Suprapubic skin (tissue), 3 donors: ENCODE results near the gene CCNE1.

ENCODE experiments used
- POLR2A ChIP-seq, 2 donors: fragments of 450-650 bp; IDR thresholded peaks; one replicate each; pipeline ENCODE4 v1.6.1; 2017; ENCODE audit warnings: antibody characterized with exemption in 2 of 2, mild to moderate bottlenecking in 2 of 2, moderate library complexity in 2 of 2
- TF ChIP-seq, protein P1 (sequence below), 2 donors: fragments of 200-600 bp in 1 of 2; fragments of 450-650 bp in 1 of 2; sonication (generic) in 1 of 2; IDR thresholded peaks; one replicate each; pipeline ENCODE4 v1.5.1; 2016 to 2019; ENCODE audit warnings: antibody characterized with exemption in 2 of 2, mild to moderate bottlenecking in 1 of 2, moderate library complexity in 1 of 2

DNA sequence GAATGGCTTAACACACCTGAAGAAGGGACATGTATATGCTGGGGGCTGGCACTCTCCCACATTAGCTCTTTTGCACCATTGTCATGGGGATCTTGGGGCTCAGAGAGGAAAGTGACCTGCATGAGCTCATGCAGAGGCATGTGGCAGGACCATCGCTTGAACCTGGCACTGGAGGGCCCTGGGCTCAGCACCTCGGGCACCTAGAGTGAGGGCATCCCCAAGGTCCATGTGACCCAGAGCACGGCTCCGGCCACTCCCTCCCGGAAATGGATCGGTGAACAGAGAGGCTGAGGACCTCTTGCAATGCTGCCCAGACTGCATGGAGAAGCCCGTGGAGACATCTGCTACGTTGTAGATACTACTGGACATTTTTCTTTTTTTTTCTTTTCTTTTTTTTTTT is 38.6 kb upstream of the CCNE1 start:
- TF ChIP-seq, protein P1, sequence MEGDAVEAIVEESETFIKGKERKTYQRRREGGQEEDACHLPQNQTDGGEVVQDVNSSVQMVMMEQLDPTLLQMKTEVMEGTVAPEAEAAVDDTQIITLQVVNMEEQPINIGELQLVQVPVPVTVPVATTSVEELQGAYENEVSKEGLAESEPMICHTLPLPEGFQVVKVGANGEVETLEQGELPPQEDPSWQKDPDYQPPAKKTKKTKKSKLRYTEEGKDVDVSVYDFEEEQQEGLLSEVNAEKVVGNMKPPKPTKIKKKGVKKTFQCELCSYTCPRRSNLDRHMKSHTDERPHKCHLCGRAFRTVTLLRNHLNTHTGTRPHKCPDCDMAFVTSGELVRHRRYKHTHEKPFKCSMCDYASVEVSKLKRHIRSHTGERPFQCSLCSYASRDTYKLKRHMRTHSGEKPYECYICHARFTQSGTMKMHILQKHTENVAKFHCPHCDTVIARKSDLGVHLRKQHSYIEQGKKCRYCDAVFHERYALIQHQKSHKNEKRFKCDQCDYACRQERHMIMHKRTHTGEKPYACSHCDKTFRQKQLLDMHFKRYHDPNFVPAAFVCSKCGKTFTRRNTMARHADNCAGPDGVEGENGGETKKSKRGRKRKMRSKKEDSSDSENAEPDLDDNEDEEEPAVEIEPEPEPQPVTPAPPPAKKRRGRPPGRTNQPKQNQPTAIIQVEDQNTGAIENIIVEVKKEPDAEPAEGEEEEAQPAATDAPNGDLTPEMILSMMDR (IDR thresholded peaks at IDR 0.05): no peak
- TF ChIP-seq POLR2A (IDR thresholded peaks at IDR 0.05): no peak
